Measurements from ENCODE around the gene DAPK1.

- TF ChIP-seq, protein P1, sequence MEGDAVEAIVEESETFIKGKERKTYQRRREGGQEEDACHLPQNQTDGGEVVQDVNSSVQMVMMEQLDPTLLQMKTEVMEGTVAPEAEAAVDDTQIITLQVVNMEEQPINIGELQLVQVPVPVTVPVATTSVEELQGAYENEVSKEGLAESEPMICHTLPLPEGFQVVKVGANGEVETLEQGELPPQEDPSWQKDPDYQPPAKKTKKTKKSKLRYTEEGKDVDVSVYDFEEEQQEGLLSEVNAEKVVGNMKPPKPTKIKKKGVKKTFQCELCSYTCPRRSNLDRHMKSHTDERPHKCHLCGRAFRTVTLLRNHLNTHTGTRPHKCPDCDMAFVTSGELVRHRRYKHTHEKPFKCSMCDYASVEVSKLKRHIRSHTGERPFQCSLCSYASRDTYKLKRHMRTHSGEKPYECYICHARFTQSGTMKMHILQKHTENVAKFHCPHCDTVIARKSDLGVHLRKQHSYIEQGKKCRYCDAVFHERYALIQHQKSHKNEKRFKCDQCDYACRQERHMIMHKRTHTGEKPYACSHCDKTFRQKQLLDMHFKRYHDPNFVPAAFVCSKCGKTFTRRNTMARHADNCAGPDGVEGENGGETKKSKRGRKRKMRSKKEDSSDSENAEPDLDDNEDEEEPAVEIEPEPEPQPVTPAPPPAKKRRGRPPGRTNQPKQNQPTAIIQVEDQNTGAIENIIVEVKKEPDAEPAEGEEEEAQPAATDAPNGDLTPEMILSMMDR (IDR thresholded peaks at IDR 0.05), result no peak
- no peak for TF ChIP-seq ZFX (IDR thresholded peaks at IDR 0.05; ENCODE audit: borderline replicate concordance)
These were observed 145.5 kb downstream of the DAPK1 start for GRCh38 chr9:87643107-87643650.

All from 22Rv1 (cell line).